ENCODE results near the gene COMMD4.
"Not testable (repeated sequence)": the region's sequence is repeated elsewhere in the genome, so short reads cannot be mapped to it uniquely, and the experiment has no call there.

COMMD4 gene

GRCh38 chr15:75333654-75334419, 2.0 kb upstream of the COMMD4 start:
- not testable (repeated sequence) for DNase-seq

- DNase-seq: no peak
These were observed 554 bp upstream of the COMMD4 start for GRCh38 chr15:75335313-75335704.

- no peak for DNase-seq
These were observed 2.9 kb downstream of the COMMD4 start for GRCh38 chr15:75338661-75339240.

- DNase-seq: no peak
These were observed 3.8 kb downstream of the COMMD4 start for GRCh38 chr15:75339531-75340240.

- DNase-seq: no peak
These were observed 6.4 kb downstream of the COMMD4 start for GRCh38 chr15:75342221-75342620.

GRCh38 chr15:75343953-75344352, 8.1 kb downstream of the COMMD4 start:
- DNase-seq: not testable (repeated sequence)

GRCh38 chr15:75346796-75347221, 10.9 kb downstream of the COMMD4 start, which contains the start of gene NEIL1:
Gene NEIL1 (plus strand): TSS chr15:75347039. CDS start chr15:75348906, 1,867 bp downstream.
- no peak for DNase-seq

GRCh38 chr15:75347222-75348033, 11.6 kb downstream of the COMMD4 start:
- DNase-seq: peak; percentile 54

GRCh38 chr15:75348034-75348561, 12.2 kb downstream of the COMMD4 start:
- DNase-seq: no peak

GRCh38 chr15:75348562-75349350, 12.9 kb downstream of the COMMD4 start:
- DNase-seq: no peak

GRCh38 chr15:75349351-75349669, 13.4 kb downstream of the COMMD4 start:
- not testable (repeated sequence) for DNase-seq

- DNase-seq: peak; percentile 88
These were observed 14.2 kb downstream of the COMMD4 start for GRCh38 chr15:75349851-75350588.

- no peak for DNase-seq
These were observed 14.9 kb downstream of the COMMD4 start for GRCh38 chr15:75350601-75351361.

GRCh38 chr15:75352186-75353080, 16.6 kb downstream of the COMMD4 start:
- no peak for DNase-seq

GRCh38 chr15:75353604-75354003, 17.7 kb downstream of the COMMD4 start:
- no peak for DNase-seq

- DNase-seq: no peak
These were observed 18.6 kb downstream of the COMMD4 start for GRCh38 chr15:75354454-75354853.

- DNase-seq: no peak
These were observed 19.5 kb downstream of the COMMD4 start for GRCh38 chr15:75355369-75355768.

GRCh38 chr15:75356006-75356405, 20.1 kb downstream of the COMMD4 start:
- DNase-seq: no peak

GRCh38 chr15:75356517-75356916, 20.7 kb downstream of the COMMD4 start:
- no peak for DNase-seq

Data from CD4-positive, alpha-beta T cell treated with Interleukin-21 for 1 hour (primary cell).